HFF-Myc (cell line): ENCODE data around the gene CPA4.

Source experiments
- DNase-seq: peaks from one replicate; pipeline ENCODE4 v3.0.0-alpha.2; 2011; ENCODE audit warnings: low read depth; ENCODE audit errors: extremely low read depth
- H3K4me3 ChIP-seq: replicated peaks from 2 replicates; pipeline ENCODE4 v1.5.1; 2011; ENCODE audit warnings: low read depth, mild to moderate bottlenecking, control low read depth, low read length
- TF ChIP-seq, protein P1 (sequence below): IDR thresholded peaks from 2 replicates; pipeline ENCODE4 v1.5.1; 2012; ENCODE audit warnings: mild to moderate bottlenecking, low read depth, low read length, control low read depth; ENCODE audit errors: missing control alignments

The CPA4 gene

DNA sequence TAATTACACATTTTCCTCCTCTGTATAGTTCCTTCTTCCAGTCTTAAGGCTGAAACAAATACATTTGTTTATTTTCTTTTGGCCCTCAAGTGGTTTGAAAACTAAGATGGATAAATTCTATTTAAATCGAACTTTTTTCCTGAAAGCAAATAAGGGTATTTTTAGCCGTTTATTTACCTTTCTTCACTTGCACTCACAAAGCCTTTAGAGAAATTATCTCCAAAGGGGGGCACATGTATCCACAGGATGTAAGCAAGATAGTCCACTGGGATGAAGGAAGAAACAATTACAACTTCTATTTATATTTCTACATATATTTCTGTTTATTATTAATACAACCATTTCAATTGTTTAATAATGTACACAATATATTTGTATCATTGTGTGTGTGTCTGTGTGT is 10.2 kb downstream of the CPA4 start:
- DNase-seq = no peak
- no peak overlapping the region for H3K4me3 ChIP-seq
- TF ChIP-seq, protein P1, sequence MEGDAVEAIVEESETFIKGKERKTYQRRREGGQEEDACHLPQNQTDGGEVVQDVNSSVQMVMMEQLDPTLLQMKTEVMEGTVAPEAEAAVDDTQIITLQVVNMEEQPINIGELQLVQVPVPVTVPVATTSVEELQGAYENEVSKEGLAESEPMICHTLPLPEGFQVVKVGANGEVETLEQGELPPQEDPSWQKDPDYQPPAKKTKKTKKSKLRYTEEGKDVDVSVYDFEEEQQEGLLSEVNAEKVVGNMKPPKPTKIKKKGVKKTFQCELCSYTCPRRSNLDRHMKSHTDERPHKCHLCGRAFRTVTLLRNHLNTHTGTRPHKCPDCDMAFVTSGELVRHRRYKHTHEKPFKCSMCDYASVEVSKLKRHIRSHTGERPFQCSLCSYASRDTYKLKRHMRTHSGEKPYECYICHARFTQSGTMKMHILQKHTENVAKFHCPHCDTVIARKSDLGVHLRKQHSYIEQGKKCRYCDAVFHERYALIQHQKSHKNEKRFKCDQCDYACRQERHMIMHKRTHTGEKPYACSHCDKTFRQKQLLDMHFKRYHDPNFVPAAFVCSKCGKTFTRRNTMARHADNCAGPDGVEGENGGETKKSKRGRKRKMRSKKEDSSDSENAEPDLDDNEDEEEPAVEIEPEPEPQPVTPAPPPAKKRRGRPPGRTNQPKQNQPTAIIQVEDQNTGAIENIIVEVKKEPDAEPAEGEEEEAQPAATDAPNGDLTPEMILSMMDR = no peak

DNA sequence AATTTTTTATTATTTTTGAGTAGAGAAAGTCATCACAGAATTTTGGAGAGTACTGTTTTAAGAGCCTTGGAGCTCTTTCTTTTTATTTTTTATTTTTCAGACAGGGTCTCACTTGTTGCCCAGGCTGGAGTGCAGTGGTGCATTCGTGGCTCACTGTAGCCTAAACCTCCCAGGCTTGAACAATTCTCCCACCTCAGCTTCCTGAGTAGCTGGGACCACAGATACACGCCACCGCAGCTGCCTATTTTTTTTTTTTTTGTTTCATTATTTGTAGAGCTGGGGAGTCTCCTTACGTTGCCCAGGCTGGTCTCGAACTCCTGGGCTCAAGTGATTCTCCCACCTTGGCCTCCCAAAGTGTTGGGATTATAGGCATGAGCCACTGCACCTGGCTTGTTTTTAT is 10.6 kb downstream of the CPA4 start:
- no peak overlapping the region for H3K4me3 ChIP-seq
- DNase-seq = no peak
- TF ChIP-seq, protein P1 = no peak

DNA sequence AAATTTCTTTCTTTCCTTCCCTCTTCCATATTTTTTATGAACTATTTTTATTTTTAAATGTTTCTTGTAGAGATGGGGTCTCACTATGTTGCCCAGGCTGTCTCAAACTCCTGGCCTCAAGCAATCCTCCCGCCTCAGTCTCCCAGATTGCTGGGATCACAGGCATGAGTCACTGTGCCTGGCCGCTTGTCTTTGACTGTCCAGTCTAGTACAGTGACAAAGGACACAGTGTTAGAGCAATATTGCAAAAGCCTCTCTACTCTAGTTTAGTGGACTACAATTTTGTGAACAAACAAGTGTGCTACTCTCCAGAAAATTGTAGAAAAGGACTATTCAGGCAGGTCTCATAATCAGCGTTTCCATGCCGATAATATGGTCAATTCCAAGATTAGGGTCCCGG is 11.0 kb downstream of the CPA4 start:
- no peak for DNase-seq
- TF ChIP-seq, protein P1 = no peak
- H3K4me3 ChIP-seq = no peak overlapping the region

DNA sequence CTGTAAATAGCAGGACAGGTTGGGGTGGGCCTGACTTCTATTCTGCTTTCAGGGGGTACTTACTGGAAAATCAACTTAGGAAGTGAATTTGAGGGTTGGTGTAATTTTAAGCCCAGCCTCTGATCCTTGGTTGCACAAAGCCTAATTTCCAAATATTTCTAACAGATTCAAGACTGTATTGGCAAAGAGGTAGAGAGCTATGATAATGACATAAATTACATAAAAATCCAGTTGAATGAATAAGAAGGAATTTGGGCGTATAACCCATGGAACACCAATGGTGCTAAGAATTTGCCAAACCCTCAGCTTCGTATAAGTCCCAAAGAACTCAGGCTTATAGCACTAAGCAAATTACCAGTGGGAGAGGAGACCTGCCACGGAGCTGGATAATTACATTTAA is 11.9 kb downstream of the CPA4 start:
- TF ChIP-seq, protein P1 = no peak
- no peak for DNase-seq

DNA sequence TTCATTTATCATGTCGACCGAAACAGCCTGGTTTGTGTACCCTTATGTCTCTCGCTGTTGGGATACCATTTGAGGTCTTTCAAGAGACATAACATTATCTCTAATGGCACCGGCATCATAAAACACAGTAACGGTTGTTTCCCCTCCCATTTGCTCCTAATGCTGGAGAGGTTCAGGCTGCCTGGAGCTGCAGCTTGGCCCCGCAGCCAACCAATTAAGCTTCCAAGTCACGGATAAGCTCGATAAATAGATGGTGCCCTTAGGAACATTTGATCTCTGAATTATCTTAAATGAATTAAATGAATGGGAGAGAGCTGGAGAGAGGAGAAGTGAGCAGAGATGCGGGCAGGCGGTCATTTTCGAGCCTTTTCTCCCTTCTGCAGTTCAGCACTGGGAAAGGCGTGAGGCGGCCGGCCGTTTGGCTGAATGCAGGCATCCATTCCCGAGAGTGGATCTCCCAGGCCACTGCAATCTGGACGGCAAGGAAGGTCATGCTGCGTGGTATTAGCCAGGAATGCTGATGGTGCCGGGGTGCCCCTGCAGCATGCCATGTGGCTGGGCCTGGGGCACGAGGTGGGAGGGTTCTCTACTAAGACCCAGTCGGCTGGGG is 12.6 kb downstream of the CPA4 start:
- TF ChIP-seq, protein P1 = no peak
- DNase-seq = no peak
- H3K4me3 ChIP-seq = no peak overlapping the region

More for the DNA sequence above, 11.9 kb downstream of the CPA4 start:
- no peak overlapping the region for H3K4me3 ChIP-seq

DNA sequence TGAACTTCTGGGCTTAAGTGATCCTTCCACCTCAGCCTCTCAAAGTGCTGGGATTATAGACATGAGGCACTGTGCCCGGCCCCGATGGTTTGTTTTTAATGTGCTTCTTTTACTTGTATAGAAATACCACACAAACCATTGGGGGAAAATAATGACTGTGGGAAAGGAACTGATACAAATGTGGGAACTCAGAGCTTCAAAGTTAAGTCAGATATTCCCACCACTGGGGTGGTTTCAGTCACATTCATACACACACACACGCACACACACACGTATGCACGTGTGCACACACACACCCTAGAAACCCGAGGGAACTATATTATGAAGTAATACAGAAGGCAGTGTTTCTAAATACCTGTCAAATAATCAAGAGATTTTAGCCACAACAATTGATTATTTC is 17.0 kb downstream of the CPA4 start:
- H3K4me3 ChIP-seq = no peak overlapping the region
- TF ChIP-seq, protein P1 = no peak
- no peak for DNase-seq

DNA sequence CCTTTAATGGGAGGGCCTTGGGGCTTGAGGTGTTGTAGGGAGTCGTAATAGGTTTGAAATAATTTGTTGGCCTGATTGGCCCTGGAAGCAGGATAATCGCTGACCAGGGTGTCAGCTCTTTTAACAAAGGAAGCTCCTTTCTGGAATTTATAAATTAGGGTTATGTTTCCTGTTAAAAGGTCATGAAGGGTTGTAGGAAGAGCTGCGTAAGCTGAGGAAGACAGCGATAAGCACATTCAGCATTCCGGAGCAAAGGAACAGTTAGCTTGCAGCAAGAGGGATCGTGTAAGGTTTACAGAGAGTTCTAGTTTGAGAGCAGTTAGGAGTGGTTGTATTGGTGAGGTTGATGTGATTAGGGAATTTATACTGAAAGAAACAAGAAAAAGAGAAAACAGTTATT is 21.3 kb downstream of the CPA4 start:
- no peak overlapping the region for H3K4me3 ChIP-seq
- DNase-seq = no peak
- TF ChIP-seq, protein P1 = no peak
